ENCODE data around the gene MPZL2. TPM values are rescaled to one million over a fixed set of nuclear protein-coding genes. Genes with fewer than 3 reads are reported as not detected.

Gene MPZL2
- total and polyA plus RNA-seq, 9 of the 15 experiments (the other 6 are each of a cell fraction or from before 2014, with no cell fraction given): 0.09 to 0.28 (median 0.18) TPM; not detected in 2

DNA sequence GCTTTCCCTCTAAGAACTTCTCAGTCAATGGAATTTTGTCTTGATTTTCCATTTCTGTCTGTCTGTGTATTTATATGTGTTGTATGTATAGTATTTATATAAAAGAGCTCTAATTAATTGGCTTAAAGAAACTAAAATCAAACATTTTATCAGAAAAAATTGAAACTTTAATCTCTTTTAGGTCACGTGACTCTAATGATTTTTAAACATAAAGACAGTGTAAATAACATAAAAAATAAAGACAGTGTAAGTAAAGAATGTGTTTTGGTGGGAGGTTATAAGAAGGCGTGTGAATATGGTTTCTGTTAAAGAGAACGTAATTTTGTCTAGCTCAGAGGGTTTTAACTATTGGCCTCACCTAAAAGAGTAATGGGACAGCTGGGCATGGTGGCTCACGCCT lies 41.7 kb downstream of the MPZL2 start (continued):
- TF ChIP-seq, protein P1, sequence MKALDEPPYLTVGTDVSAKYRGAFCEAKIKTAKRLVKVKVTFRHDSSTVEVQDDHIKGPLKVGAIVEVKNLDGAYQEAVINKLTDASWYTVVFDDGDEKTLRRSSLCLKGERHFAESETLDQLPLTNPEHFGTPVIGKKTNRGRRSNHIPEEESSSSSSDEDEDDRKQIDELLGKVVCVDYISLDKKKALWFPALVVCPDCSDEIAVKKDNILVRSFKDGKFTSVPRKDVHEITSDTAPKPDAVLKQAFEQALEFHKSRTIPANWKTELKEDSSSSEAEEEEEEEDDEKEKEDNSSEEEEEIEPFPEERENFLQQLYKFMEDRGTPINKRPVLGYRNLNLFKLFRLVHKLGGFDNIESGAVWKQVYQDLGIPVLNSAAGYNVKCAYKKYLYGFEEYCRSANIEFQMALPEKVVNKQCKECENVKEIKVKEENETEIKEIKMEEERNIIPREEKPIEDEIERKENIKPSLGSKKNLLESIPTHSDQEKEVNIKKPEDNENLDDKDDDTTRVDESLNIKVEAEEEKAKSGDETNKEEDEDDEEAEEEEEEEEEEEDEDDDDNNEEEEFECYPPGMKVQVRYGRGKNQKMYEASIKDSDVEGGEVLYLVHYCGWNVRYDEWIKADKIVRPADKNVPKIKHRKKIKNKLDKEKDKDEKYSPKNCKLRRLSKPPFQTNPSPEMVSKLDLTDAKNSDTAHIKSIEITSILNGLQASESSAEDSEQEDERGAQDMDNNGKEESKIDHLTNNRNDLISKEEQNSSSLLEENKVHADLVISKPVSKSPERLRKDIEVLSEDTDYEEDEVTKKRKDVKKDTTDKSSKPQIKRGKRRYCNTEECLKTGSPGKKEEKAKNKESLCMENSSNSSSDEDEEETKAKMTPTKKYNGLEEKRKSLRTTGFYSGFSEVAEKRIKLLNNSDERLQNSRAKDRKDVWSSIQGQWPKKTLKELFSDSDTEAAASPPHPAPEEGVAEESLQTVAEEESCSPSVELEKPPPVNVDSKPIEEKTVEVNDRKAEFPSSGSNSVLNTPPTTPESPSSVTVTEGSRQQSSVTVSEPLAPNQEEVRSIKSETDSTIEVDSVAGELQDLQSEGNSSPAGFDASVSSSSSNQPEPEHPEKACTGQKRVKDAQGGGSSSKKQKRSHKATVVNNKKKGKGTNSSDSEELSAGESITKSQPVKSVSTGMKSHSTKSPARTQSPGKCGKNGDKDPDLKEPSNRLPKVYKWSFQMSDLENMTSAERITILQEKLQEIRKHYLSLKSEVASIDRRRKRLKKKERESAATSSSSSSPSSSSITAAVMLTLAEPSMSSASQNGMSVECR (CRISPR knock-in tag; IDR thresholded peaks at IDR 0.05): no peak
- TF ChIP-seq RAD51 (IDR thresholded peaks at IDR 0.05; ENCODE audit: borderline replicate concordance, low read depth): peak; percentile 87

DNA sequence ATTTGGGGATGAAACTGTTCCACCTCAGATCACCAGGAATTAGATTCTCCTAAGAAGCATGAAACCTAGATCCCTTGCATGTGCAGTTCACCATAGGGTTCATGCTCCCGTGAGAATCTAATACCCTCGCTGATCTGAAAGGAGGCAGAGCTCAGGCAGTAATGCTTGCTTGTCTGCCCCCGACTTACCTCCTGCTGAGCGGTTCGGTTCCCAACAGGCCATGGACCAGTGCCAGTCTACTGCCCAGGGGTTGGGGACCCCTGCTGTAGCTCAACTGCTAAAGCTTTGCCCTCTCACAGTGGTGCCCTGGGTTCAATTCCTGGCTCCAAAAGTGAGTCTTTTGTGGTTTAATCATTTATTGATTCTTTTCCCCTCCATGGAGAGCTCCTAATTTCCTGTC lies 42.7 kb downstream of the MPZL2 start:
- CTCF ChIA-PET (ENCODE audit: low intra/inter-chr PET ratio): no interaction called here
- H3K4me2 ChIP-seq (ENCODE audit: insufficient read depth, low read length): no peak overlapping the region
- H3K4me3 ChIP-seq: no peak overlapping the region
- intact Hi-C loops (cut with micrococcal nuclease) (no loop called here), in situ Hi-C loops (cut with MboI) (no loop called here)
- no peak for TF ChIP-seq ZNF384 (IDR thresholded peaks at IDR 0.05; ENCODE audit: low read depth, low read length)
- H3K9me3 ChIP-seq (replicated peaks; ENCODE audit: control insufficient read depth, insufficient read depth, low read depth, low read length): no peaks in the 10 kb centered on the region
- DNase-seq (ENCODE audit: extremely low read depth in 1 of 4, low spot score in 3 of 4) (no peak), FAIRE-seq (no peak), ATAC-seq (no peak)
- WGBS (ENCODE audit: insufficient coverage, low coverage, missing lambda C conversion rate): 0% methylated on average over 5 of the region's 5 CpGs
- H3K27me3 ChIP-seq (ENCODE audit: control insufficient read depth in 2 of 2, insufficient read depth in 2 of 2, low read length in 2 of 2): peaks cover 9 to 32% of the 10 kb centered on the region in 2 experiments; a peak in 4 of 5 replicates
- no peaks in the 10 kb centered on the region for H3K36me3 ChIP-seq (ENCODE audit: control insufficient read depth, insufficient read depth, low read length)
- H3K79me2 ChIP-seq (ENCODE audit: control insufficient read depth, insufficient read depth, low read length): no peaks in the 10 kb centered on the region
- H3K27ac ChIP-seq (ENCODE audit: extremely low read depth, low read depth, low read length): no peak overlapping the region
- no peaks in the 10 kb centered on the region for H3K4me1 ChIP-seq (replicated peaks in 1 of 2; ENCODE audit: control insufficient read depth in 2 of 2, insufficient read depth in 2 of 2, low read length in 2 of 2)
- no peaks in the 10 kb centered on the region for H3K9me1 ChIP-seq (ENCODE audit: control insufficient read depth, insufficient read depth, low read length)
- POLR2A ChIA-PET: interaction anchor here (0.5 to 1.2 kb wide), 3 partner anchors 10 to 531 kb away, joined by 3 read pairs; no protein-coding TSS in a partner anchor
- no peak overlapping the region for H2AFZ ChIP-seq (ENCODE audit: low read depth, low read length)
- H3K9ac ChIP-seq (ENCODE audit: insufficient read depth in 1 of 2, low read depth in 2 of 2, low read length in 2 of 2): no peak overlapping the region
- no peaks in the 10 kb centered on the region for H4K20me1 ChIP-seq (replicated peaks; ENCODE audit: control insufficient read depth, insufficient read depth, low read length)
- BruUV-seq (replicated peaks): no TSS peak

Data from K562 (cell line).